Measurements from ENCODE around the gene SSNA1. TPM values are rescaled to one million over a fixed set of nuclear protein-coding genes. Genes with fewer than 3 reads are reported as not detected.

The SSNA1 gene
- total and polyA plus RNA-seq, 9 of the 15 experiments (the other 6 are each of a cell fraction or from before 2014, with no cell fraction given) = 1.9 to 130 (median 57.1) TPM

GRCh38 chr9:137143459-137143858 lies 45.0 kb upstream of the SSNA1 start:
- Histone ChIP-seq H3K9me1 (ENCODE audit: control insufficient read depth, insufficient read depth, low read length) (no peaks in the 10 kb centered on the region), H3K4me2 (ENCODE audit: insufficient read depth, low read length) (no peak overlapping the region), H3K79me2 (ENCODE audit: control insufficient read depth, insufficient read depth, low read length) (no peaks in the 10 kb centered on the region), H3K4me1 (replicated peaks in 1 of 2; ENCODE audit: control insufficient read depth in 2 of 2, insufficient read depth in 2 of 2, low read length in 2 of 2) (peaks cover 0 to 51% of the 10 kb centered on the region in 2 experiments; a peak in 2 of 5 replicates), H3K9me3 (replicated peaks; ENCODE audit: control insufficient read depth, insufficient read depth, low read depth, low read length) (no peaks in the 10 kb centered on the region), H4K20me1 (replicated peaks; ENCODE audit: control insufficient read depth, insufficient read depth, low read length) (peaks cover 15% of the 10 kb centered on the region), H3K4me3 (no peak overlapping the region), H3K36me3 (ENCODE audit: control insufficient read depth, insufficient read depth, low read length) (no peaks in the 10 kb centered on the region), H3K9ac (ENCODE audit: insufficient read depth in 1 of 2, low read depth in 2 of 2, low read length in 2 of 2) (no peak overlapping the region; a peak in 1 of 4 replicates), H2AFZ (ENCODE audit: low read depth, low read length) (no peak overlapping the region), H3K27ac (ENCODE audit: extremely low read depth, low read depth, low read length) (no peak overlapping the region), H3K27me3 (ENCODE audit: control insufficient read depth in 2 of 2, insufficient read depth in 2 of 2, low read length in 2 of 2) (peaks cover 32 to 55% of the 10 kb centered on the region in 2 experiments; a peak in 4 of 5 replicates)
- TF ChIP-seq BRF2 (IDR thresholded peaks at IDR 0.05; ENCODE audit: borderline replicate concordance, insufficient read depth, insufficient read length) (no peak), ZHX1 (conservative IDR thresholded peaks at IDR 0.05; ENCODE audit: low read length) (no peak), ETV5 (CRISPR knock-in tag; IDR thresholded peaks at IDR 0.05; ENCODE audit: low read depth) (no peak), ZNF253 (CRISPR knock-in tag; conservative IDR thresholded peaks at IDR 0.05) (no peak), NR3C1 (CRISPR knock-in tag; IDR thresholded peaks at IDR 0.05) (no peak), JUN (IDR thresholded peaks at IDR 0.05; ENCODE audit: borderline replicate concordance, low read depth, low read length) (no peak), JUN (CRISPR knock-in tag; IDR thresholded peaks at IDR 0.05; ENCODE audit: borderline replicate concordance) (no peak), ZNF134 (CRISPR knock-in tag; conservative IDR thresholded peaks at IDR 0.05) (no peak), GATAD2B (IDR thresholded peaks at IDR 0.05; ENCODE audit: borderline replicate concordance) (no peak), ZC3H8 (IDR thresholded peaks at IDR 0.05) (no peak), TRIM28 (IDR thresholded peaks at IDR 0.05) (no peak), SMAD3 (CRISPR knock-in tag; conservative IDR thresholded peaks at IDR 0.05) (no peak), IRF9 (tag; IDR thresholded peaks at IDR 0.05) (no peak), BCL6 (CRISPR knock-in tag; IDR thresholded peaks at IDR 0.05) (no peak), SIN3B (IDR thresholded peaks at IDR 0.05; ENCODE audit: low read depth) (no peak), PHF21A (IDR thresholded peaks at IDR 0.05; ENCODE audit: borderline replicate concordance, low read depth) (no peak), ZNF785 (CRISPR knock-in tag; IDR thresholded peaks at IDR 0.05) (no peak)
- FAIRE-seq = no peak
- in situ Hi-C loops (cut with MboI) (no loop called here), intact Hi-C loops (cut with micrococcal nuclease) (no loop called here)
- 3% methylated on average over 4 of the region's 4 CpGs for WGBS (ENCODE audit: insufficient coverage, low coverage, missing lambda C conversion rate)
- ATAC-seq = no peak
- ChIA-PET CTCF (ENCODE audit: low intra/inter-chr PET ratio) (no interaction called here), POLR2A (no interaction called here)
- BruUV-seq (replicated peaks) = no TSS peak
- DNase-seq (ENCODE audit: extremely low read depth in 1 of 4, low spot score in 3 of 4) = no peak
